ENCODE measurements around the gene UBE3B. TPM values are rescaled to one million over a fixed set of nuclear protein-coding genes. Genes with fewer than 3 reads are reported as not detected.

The UBE3B gene
- total RNA-seq, 1 experiment from 2014 or later: 38.4 TPM

DNA sequence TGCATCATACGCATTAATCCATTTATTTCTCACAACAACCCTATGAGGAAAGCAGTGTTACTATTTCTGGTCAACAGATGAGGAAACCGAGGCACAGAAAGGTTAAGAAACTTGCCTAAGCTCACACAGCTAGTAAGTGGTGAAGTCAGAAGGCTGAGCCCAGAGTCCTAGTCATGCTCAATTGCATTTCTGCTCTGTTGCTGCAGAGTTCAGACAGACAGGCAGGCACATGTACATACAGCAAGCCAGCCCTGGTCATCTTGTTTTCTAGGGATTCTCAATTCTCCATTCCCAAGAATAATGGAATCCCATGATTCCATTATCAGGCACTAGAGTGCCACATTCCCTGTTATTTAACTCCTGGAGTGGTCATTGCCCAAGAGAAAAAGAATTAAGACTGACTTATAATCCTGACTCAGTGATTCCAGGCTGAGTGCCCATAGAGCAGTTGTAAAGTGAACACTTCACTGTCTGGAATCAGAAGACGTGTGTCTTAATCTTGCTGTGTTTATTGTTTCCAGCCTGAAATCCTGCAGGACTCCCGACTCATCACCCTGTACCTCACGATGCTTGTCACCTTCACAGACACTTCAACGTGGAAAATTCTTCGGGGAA is 10.7 kb downstream of the UBE3B start:
- ChIA-PET CTCF (no interaction called here), POLR2A (no interaction called here)
- Mint-ChIP-seq H3K4me3 (ENCODE audit: unreplicated experiment) (no peak overlapping the region), H3K27me3 (ENCODE audit: insufficient read depth, unreplicated experiment) (no peaks in the 10 kb centered on the region), H3K9me3 (ENCODE audit: unreplicated experiment) (no peaks in the 10 kb centered on the region), H3K36me3 (ENCODE audit: insufficient read depth, unreplicated experiment) (peaks cover 30% of the 10 kb centered on the region), H3K27ac (ENCODE audit: unreplicated experiment) (no peak overlapping the region), H3K4me1 (ENCODE audit: low read depth, unreplicated experiment) (no peaks in the 10 kb centered on the region)
- H3K4me3 ChIP-seq (ENCODE audit: low read depth, low read length): no peak overlapping the region
- H3K9me3 ChIP-seq: no peaks in the 10 kb centered on the region
- TF ChIP-seq, protein P1, sequence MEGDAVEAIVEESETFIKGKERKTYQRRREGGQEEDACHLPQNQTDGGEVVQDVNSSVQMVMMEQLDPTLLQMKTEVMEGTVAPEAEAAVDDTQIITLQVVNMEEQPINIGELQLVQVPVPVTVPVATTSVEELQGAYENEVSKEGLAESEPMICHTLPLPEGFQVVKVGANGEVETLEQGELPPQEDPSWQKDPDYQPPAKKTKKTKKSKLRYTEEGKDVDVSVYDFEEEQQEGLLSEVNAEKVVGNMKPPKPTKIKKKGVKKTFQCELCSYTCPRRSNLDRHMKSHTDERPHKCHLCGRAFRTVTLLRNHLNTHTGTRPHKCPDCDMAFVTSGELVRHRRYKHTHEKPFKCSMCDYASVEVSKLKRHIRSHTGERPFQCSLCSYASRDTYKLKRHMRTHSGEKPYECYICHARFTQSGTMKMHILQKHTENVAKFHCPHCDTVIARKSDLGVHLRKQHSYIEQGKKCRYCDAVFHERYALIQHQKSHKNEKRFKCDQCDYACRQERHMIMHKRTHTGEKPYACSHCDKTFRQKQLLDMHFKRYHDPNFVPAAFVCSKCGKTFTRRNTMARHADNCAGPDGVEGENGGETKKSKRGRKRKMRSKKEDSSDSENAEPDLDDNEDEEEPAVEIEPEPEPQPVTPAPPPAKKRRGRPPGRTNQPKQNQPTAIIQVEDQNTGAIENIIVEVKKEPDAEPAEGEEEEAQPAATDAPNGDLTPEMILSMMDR (IDR thresholded peaks at IDR 0.05; ENCODE audit: insufficient read depth in 1 of 2, low read depth in 1 of 2, low read length in 1 of 2, severe bottlenecking in 1 of 2, unreplicated experiment in 1 of 2): no peak
- H3K36me3 ChIP-seq (ENCODE audit: control insufficient read depth, insufficient read depth, low read length): no peaks in the 10 kb centered on the region; the same call in 1 of the 2 replicates
- no peaks in the 10 kb centered on the region for H3K27me3 ChIP-seq (replicated peaks; ENCODE audit: control insufficient read depth, insufficient read depth, low read length)
- intact Hi-C loops (cut with micrococcal nuclease; ENCODE audit: unreplicated experiment): no loop called here
- H3K4me1 ChIP-seq: no peaks in the 10 kb centered on the region
- BruUV-seq (replicated peaks): no TSS peak
- no peak for DNase-seq

DNA sequence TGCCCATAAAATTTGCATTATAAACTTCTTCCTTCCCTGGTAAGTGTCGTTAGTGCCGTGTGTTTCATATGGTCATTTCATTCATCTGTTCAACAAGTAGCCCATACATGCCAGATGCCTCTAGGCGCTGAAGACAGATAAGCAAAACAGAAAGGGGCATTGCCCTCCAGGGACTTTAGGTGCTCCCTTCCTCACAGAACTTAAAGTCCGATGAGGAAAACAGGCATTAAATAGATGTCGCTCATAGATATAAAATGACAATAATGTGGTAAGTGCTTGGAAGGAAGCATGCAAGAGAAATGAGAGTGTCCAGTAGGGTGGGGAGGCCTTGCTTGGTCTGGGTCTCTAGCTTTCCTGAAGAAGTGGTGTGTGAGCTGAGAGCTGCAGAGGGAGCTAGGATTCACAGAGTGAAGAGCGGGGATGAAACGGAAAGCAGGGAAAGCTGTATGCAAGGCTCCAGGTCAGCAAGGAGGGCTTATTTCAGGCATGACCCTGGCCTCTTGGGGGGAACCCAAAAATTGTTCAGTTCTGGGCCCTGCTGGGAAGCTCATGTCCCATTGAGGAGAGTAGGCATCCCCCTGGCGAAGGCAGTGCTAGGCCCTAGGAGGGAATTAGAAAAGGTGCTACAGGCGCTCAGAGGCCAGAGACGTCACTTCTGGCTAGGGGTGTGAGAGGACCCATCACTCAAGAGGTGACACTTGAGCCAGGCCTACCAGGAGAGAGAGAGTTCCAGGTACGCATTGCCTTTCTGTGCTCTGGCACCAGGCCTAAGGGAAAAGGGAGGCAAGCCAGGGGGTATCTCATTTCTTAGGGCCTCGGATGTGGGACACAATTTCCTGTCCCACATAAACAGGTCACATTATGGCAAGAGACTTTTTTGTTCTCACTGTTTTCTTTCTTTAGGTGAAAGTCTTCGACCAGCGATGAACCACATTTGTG is 11.9 kb downstream of the UBE3B start:
- DNase-seq: no peak
- no TSS peak for BruUV-seq (replicated peaks)
- POLR2A ChIA-PET: no interaction called here
- Mint-ChIP-seq H3K36me3 (ENCODE audit: insufficient read depth, unreplicated experiment) (peaks cover 23% of the 10 kb centered on the region), H3K9me3 (ENCODE audit: unreplicated experiment) (no peaks in the 10 kb centered on the region), H3K4me3 (ENCODE audit: unreplicated experiment) (no peak overlapping the region), H3K4me1 (ENCODE audit: low read depth, unreplicated experiment) (no peaks in the 10 kb centered on the region), H3K27me3 (ENCODE audit: insufficient read depth, unreplicated experiment) (no peaks in the 10 kb centered on the region), H3K27ac (ENCODE audit: unreplicated experiment) (no peak overlapping the region)
- CTCF ChIA-PET: no interaction called here
- Histone ChIP-seq H3K36me3 (ENCODE audit: control insufficient read depth, insufficient read depth, low read length) (no peaks in the 10 kb centered on the region; the same call in 1 of the 2 replicates), H3K4me3 (ENCODE audit: low read depth, low read length) (no peak overlapping the region), H3K4me1 (no peaks in the 10 kb centered on the region), H3K9me3 (no peaks in the 10 kb centered on the region), H3K27me3 (replicated peaks; ENCODE audit: control insufficient read depth, insufficient read depth, low read length) (no peaks in the 10 kb centered on the region)
- TF ChIP-seq, protein P1 (IDR thresholded peaks at IDR 0.05; ENCODE audit: insufficient read depth in 1 of 2, low read depth in 1 of 2, low read length in 1 of 2, severe bottlenecking in 1 of 2, unreplicated experiment in 1 of 2): no peak
- intact Hi-C loops (cut with micrococcal nuclease; ENCODE audit: unreplicated experiment): no loop called here

DNA sequence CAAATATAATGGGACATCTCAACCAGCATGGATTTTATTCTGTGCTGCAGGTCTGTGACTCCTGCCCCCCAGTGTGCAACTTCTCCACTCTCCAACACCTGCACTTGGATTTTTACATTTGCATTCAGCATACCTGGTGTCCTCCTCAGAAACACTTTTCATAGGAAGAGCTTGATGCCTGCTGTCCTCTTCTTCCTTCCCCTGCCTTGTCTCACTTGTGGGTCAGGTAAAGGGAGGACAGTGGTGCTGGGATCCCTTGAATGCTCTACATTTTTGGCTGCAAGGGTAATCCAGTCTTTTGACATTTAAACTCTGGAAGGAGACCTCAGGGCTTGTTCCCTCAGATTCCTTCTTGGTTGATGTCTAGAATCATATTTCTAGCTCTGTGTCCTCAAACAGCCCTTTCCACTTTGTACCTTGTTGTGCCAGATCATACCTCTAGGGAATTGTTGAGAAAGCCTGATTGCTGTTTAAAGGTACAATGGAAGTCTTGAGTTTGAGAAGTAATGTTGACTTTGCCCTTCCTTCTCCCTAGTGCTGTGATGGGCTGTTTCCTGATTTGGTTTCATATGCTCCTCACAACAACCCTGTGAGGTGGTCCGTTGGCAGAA is 12.6 kb downstream of the UBE3B start:
- no peak overlapping the region for H3K4me3 ChIP-seq (ENCODE audit: low read depth, low read length)
- H3K27me3 Mint-ChIP-seq (ENCODE audit: insufficient read depth, unreplicated experiment): no peaks in the 10 kb centered on the region
- H3K36me3 Mint-ChIP-seq (ENCODE audit: insufficient read depth, unreplicated experiment): peaks cover 17% of the 10 kb centered on the region
- ChIA-PET POLR2A (no interaction called here), CTCF (no interaction called here)
- no peaks in the 10 kb centered on the region for H3K4me1 ChIP-seq
- DNase-seq: no peak
- BruUV-seq (replicated peaks): no TSS peak
- no peaks in the 10 kb centered on the region for H3K4me1 Mint-ChIP-seq (ENCODE audit: low read depth, unreplicated experiment)
- intact Hi-C loops (cut with micrococcal nuclease; ENCODE audit: unreplicated experiment): no loop called here
- H3K27me3 ChIP-seq (replicated peaks; ENCODE audit: control insufficient read depth, insufficient read depth, low read length): no peaks in the 10 kb centered on the region
- no peaks in the 10 kb centered on the region; the same call in 1 of the 2 replicates for H3K36me3 ChIP-seq (ENCODE audit: control insufficient read depth, insufficient read depth, low read length)
- no peaks in the 10 kb centered on the region for H3K9me3 ChIP-seq
- H3K4me3 Mint-ChIP-seq (ENCODE audit: unreplicated experiment): no peak overlapping the region
- H3K27ac Mint-ChIP-seq (ENCODE audit: unreplicated experiment): no peak overlapping the region
- no peaks in the 10 kb centered on the region for H3K9me3 Mint-ChIP-seq (ENCODE audit: unreplicated experiment)
- TF ChIP-seq, protein P1 (IDR thresholded peaks at IDR 0.05; ENCODE audit: insufficient read depth in 1 of 2, low read depth in 1 of 2, low read length in 1 of 2, severe bottlenecking in 1 of 2, unreplicated experiment in 1 of 2): no peak

Measured in Caco-2 (cell line).